Measurements from ENCODE around the gene IMMP2L. TPM values are rescaled to one million over a fixed set of nuclear protein-coding genes. Genes with fewer than 3 reads are reported as not detected.
A peak's percentile ranks its signal among the peaks of the same experiment; 100 is the strongest.

Gene IMMP2L
- total and polyA plus RNA-seq, 4 experiments from 2014 or later, result 23.5 to 32.2 (median 29.5) TPM

DNA sequence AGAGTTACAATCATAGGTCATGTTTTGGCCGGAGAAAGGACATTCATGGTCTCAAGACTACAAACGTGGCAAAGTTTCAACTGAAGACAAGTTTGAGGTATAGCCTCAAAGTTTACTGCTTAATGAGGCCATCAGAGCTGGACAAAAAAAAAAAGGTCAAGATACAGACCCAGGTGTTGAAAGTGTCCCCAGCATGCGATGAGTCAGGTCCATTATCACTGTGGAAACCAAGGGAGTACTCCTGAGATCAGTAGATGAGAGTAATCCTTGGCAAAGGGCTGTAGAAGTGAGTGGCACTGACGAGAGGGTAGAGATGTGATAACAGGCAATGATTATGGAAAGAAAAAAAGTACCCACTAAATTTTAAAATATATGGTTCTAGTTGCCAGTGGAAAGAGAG, 551.5 kb downstream of the IMMP2L start:
- H3K27me3 ChIP-seq (ENCODE audit: insufficient read depth, low read length), result no peaks in the 10 kb centered on the region
- Mint-ChIP-seq H3K9me3 (no peaks in the 10 kb centered on the region), H3K4me1 (peaks cover 34 to 56% (median 47%) of the 10 kb centered on the region in 4 donors)

DNA sequence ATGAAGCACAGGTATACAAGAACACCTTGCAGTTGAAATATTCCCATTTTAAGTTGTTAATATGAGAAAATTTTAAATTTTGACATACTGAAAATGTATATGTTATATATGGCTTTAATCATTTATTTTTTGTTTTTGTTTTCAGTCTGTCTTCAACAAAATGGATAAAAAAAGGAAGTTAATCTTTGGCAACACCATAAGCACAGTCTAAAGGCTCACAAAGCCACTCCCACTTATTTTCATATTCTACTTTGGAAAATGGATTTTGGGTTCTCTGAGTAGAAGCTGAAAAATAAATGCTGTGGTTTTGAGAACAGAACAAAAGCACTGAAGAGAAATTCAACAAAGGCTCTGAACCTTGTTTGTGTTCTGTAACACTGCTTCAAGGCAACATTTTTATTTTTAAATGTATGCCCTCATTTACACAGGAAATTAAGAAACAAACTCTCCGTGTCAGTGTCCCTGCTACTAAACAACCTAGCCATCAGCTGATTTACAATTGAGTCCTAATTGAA, 552.7 kb downstream of the IMMP2L start:
- H3K4me3 ChIP-seq (ENCODE audit: low read length in 2 of 2), result no peak overlapping the region
- H3K4me1 Mint-ChIP-seq, result peaks cover 27 to 47% (median 38%) of the 10 kb centered on the region in 4 donors
- DNase-seq, result no peak
- intact Hi-C loops (cut with micrococcal nuclease), result loop anchor here (5.0 kb wide), 1 partner anchor 32 kb away; no protein-coding TSS in a partner anchor
- H3K27ac ChIP-seq (ENCODE audit: low read depth, low read length), result no peak overlapping the region
- no peaks in the 10 kb centered on the region for H3K27me3 Mint-ChIP-seq
- H3K27ac Mint-ChIP-seq, result peak overlapping the region; percentile 24 to 81 (median 55)
- no peaks in the 10 kb centered on the region for H3K27me3 ChIP-seq (ENCODE audit: insufficient read depth, low read length)
- peaks cover 59% of the 10 kb centered on the region for H3K4me1 ChIP-seq (ENCODE audit: insufficient read depth, low read length)
- no peaks in the 10 kb centered on the region for H3K36me3 Mint-ChIP-seq
- CTCF ChIA-PET (ENCODE audit: partially characterized antibody), result interaction anchor here (1.5 kb wide), 1 partner anchor 14 kb away, joined by 3 read pairs; no protein-coding TSS in a partner anchor
- no peaks in the 10 kb centered on the region for H3K9me3 Mint-ChIP-seq
- no peaks in the 10 kb centered on the region for H3K36me3 ChIP-seq (ENCODE audit: insufficient read depth, low read length)
- H3K9me3 ChIP-seq (ENCODE audit: control insufficient read depth in 1 of 2, low read length in 2 of 2), result no peaks in the 10 kb centered on the region
- H3K4me3 Mint-ChIP-seq, result peak overlapping the region in 7 of 8 donors; percentile 8 to 69 (median 61)
- POLR2A ChIA-PET (ENCODE audit: partially characterized antibody), result interaction anchor here (0.6 to 1.5 kb wide), 2 partner anchors 74 to 174 kb away, joined by 3 to 5 read pairs; no protein-coding TSS in a partner anchor

More for the DNA sequence above, 551.5 kb downstream of the IMMP2L start:
- H3K4me3 ChIP-seq (ENCODE audit: low read length in 2 of 2), result no peak overlapping the region
- no peaks in the 10 kb centered on the region for H3K36me3 ChIP-seq (ENCODE audit: insufficient read depth, low read length)
- no peaks in the 10 kb centered on the region for H3K9me3 ChIP-seq (ENCODE audit: control insufficient read depth in 1 of 2, low read length in 2 of 2)
- intact Hi-C loops (cut with micrococcal nuclease), result loop anchor here (5.0 kb wide), 1 partner anchor 33 kb away; no protein-coding TSS in a partner anchor
- Mint-ChIP-seq H3K27ac (peak overlapping the region; percentile 24 to 87 (median 67)), H3K27me3 (no peaks in the 10 kb centered on the region), H3K4me3 (peak overlapping the region in 6 of 8 donors; percentile 7 to 76 (median 38)), H3K36me3 (no peaks in the 10 kb centered on the region)
- POLR2A ChIA-PET (ENCODE audit: partially characterized antibody), result interaction anchor here (0.8 to 2.5 kb wide), 5 partner anchors 14 to 72 kb away, joined by 3 to 11 read pairs (median 6); no protein-coding TSS in a partner anchor
- no peak overlapping the region for H3K27ac ChIP-seq (ENCODE audit: low read depth, low read length)
- no peak for DNase-seq
- CTCF ChIA-PET (ENCODE audit: partially characterized antibody), result interaction anchor here (1.5 kb wide), 1 partner anchor 13 kb away, joined by 3 read pairs; no protein-coding TSS in a partner anchor
- peaks cover 62% of the 10 kb centered on the region for H3K4me1 ChIP-seq (ENCODE audit: insufficient read depth, low read length)

DNA sequence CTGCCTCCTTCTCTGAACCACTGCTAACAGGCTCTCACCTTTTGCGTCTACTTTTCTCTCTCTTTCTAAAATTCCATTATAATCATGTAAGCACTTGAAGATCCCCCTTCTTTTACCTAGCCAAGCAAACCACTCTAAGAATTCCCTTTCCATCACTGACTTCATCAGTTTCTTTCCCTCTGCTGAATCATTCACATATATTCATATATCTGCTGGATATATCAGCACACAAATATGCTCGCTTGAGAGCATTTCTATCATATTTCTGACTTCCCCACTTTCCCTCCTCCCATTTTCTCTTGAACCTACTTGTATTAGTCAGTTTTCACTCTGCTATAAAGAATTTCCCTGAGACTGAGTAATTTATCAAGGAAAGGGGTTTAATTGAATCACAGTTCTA, 555.6 kb downstream of the IMMP2L start:
- H3K27me3 Mint-ChIP-seq, result no peaks in the 10 kb centered on the region
- Histone ChIP-seq H3K4me1 (ENCODE audit: insufficient read depth, low read length) (peaks cover 32% of the 10 kb centered on the region), H3K27me3 (ENCODE audit: insufficient read depth, low read length) (no peaks in the 10 kb centered on the region), H3K4me3 (ENCODE audit: low read length in 2 of 2) (no peak overlapping the region), H3K9me3 (ENCODE audit: control insufficient read depth in 1 of 2, low read length in 2 of 2) (no peaks in the 10 kb centered on the region), H3K27ac (ENCODE audit: low read depth, low read length) (no peak overlapping the region), H3K36me3 (ENCODE audit: insufficient read depth, low read length) (no peaks in the 10 kb centered on the region)
- H3K4me1 Mint-ChIP-seq, result peaks cover 15 to 26% (median 19%) of the 10 kb centered on the region in 4 donors
- no peaks in the 10 kb centered on the region for H3K36me3 Mint-ChIP-seq
- POLR2A ChIA-PET (ENCODE audit: partially characterized antibody), result no interaction called here
- no peaks in the 10 kb centered on the region for H3K9me3 Mint-ChIP-seq
- intact Hi-C loops (cut with micrococcal nuclease), result no loop called here
- no peak overlapping the region for H3K4me3 Mint-ChIP-seq
- CTCF ChIA-PET (ENCODE audit: partially characterized antibody), result no interaction called here
- H3K27ac Mint-ChIP-seq, result no peak overlapping the region
- DNase-seq, result no peak

DNA sequence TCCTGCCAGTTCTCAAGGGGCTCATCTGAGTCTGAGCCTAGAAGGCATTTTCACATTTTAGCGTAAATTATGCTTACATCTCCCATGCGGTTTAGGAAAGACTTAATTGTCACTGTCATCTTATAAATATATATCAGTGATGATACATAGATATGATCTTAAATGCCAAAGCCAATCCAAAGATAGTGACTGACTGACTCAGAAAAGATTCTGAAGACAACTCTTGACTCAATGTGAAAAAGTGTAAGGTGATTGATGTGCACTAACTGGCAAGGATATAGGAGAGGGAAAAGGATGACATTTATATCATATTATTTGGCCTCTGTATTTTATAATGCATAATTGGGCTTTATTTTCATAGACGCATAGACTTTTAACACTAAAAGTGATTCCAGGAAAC, 556.3 kb downstream of the IMMP2L start:
- Histone ChIP-seq H3K9me3 (ENCODE audit: control insufficient read depth in 1 of 2, low read length in 2 of 2) (no peaks in the 10 kb centered on the region), H3K4me3 (ENCODE audit: low read length in 2 of 2) (no peak overlapping the region), H3K36me3 (ENCODE audit: insufficient read depth, low read length) (no peaks in the 10 kb centered on the region), H3K4me1 (ENCODE audit: insufficient read depth, low read length) (peaks cover 25% of the 10 kb centered on the region), H3K27ac (ENCODE audit: low read depth, low read length) (no peak overlapping the region), H3K27me3 (ENCODE audit: insufficient read depth, low read length) (no peaks in the 10 kb centered on the region)
- ChIA-PET CTCF (ENCODE audit: partially characterized antibody) (no interaction called here), POLR2A (ENCODE audit: partially characterized antibody) (no interaction called here)
- Mint-ChIP-seq H3K27me3 (no peaks in the 10 kb centered on the region), H3K4me1 (peaks cover 11 to 20% (median 13%) of the 10 kb centered on the region in 4 donors), H3K36me3 (no peaks in the 10 kb centered on the region), H3K4me3 (no peak overlapping the region), H3K9me3 (no peaks in the 10 kb centered on the region), H3K27ac (no peak overlapping the region)
- no peak for DNase-seq
- intact Hi-C loops (cut with micrococcal nuclease), result no loop called here

DNA sequence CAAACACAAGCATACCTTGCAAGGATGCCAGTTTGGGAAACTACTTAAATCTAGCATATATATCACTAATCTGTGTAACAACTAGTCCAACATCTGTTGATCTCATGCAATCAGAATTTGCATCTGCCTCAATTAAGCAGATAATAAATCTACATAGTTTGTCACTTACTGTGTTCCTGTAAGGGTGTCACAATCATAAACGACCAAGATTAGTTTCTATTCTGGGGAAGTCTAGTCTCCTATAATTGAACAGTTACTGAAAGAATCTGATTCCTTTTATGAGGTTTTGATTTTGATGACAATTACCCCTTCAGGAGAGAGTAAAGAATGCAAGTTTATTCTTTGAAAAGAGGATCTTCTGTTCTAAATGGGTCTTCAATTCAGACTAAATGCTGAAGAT, 556.8 kb downstream of the IMMP2L start:
- Mint-ChIP-seq H3K4me1 (peaks cover 5 to 14% (median 8%) of the 10 kb centered on the region in 4 donors), H3K9me3 (no peaks in the 10 kb centered on the region), H3K27me3 (no peaks in the 10 kb centered on the region), H3K4me3 (no peak overlapping the region), H3K36me3 (no peaks in the 10 kb centered on the region), H3K27ac (no peak overlapping the region)
- ChIA-PET POLR2A (ENCODE audit: partially characterized antibody) (no interaction called here), CTCF (ENCODE audit: partially characterized antibody) (interaction anchor here (0.5 to 1.2 kb wide), 2 partner anchors 9 to 66 kb away, joined by 3 read pairs; no protein-coding TSS in a partner anchor)
- intact Hi-C loops (cut with micrococcal nuclease), result no loop called here
- DNase-seq, result no peak
- Histone ChIP-seq H3K36me3 (ENCODE audit: insufficient read depth, low read length) (no peaks in the 10 kb centered on the region), H3K27me3 (ENCODE audit: insufficient read depth, low read length) (no peaks in the 10 kb centered on the region), H3K9me3 (ENCODE audit: control insufficient read depth in 1 of 2, low read length in 2 of 2) (no peaks in the 10 kb centered on the region), H3K4me1 (ENCODE audit: insufficient read depth, low read length) (peaks cover 19% of the 10 kb centered on the region), H3K27ac (ENCODE audit: low read depth, low read length) (no peak overlapping the region), H3K4me3 (ENCODE audit: low read length in 2 of 2) (no peak overlapping the region)

DNA sequence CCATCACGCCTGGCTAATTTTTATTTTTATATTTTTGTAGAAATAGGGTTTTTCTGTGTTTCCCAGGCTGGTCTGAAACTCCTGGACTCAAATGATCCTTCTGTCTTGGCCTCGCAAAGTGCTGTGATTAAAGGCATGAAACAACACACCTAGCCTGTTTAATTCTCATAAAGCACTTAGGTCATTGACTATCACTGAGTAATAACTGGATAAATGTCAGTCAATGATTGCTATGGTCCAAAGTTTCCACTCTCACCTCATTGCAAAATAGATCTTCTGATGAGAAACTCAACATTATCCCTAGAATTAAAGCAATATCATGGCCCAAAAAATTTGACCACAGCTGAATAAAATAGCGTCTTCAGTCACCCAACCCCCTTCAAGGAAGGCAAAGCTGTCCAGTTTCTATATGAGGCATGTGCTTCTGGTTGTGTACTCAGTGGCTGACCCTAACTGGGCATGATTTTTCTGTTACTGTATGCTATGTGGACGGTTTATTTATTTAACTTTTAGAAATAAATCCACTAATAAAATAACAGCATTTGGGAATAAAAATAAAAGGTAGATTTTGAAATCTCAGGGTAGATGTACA, 557.9 kb downstream of the IMMP2L start:
- Histone ChIP-seq H3K4me1 (ENCODE audit: insufficient read depth, low read length) (peaks cover 9% of the 10 kb centered on the region), H3K9me3 (ENCODE audit: control insufficient read depth in 1 of 2, low read length in 2 of 2) (no peaks in the 10 kb centered on the region), H3K27ac (ENCODE audit: low read depth, low read length) (no peak overlapping the region), H3K36me3 (ENCODE audit: insufficient read depth, low read length) (no peaks in the 10 kb centered on the region), H3K27me3 (ENCODE audit: insufficient read depth, low read length) (no peaks in the 10 kb centered on the region), H3K4me3 (ENCODE audit: low read length in 2 of 2) (no peak overlapping the region)
- DNase-seq, result no peak
- intact Hi-C loops (cut with micrococcal nuclease), result no loop called here
- Mint-ChIP-seq H3K4me1 (peaks cover 0 to 5% (median under 1%) of the 10 kb centered on the region in 4 donors), H3K4me3 (no peak overlapping the region), H3K27me3 (no peaks in the 10 kb centered on the region), H3K9me3 (no peaks in the 10 kb centered on the region), H3K27ac (no peak overlapping the region), H3K36me3 (no peaks in the 10 kb centered on the region)
- CTCF ChIA-PET (ENCODE audit: partially characterized antibody), result interaction anchor here (1.2 kb wide), 1 partner anchor 8 kb away, joined by 3 read pairs; no protein-coding TSS in a partner anchor
- POLR2A ChIA-PET (ENCODE audit: partially characterized antibody), result no interaction called here

DNA sequence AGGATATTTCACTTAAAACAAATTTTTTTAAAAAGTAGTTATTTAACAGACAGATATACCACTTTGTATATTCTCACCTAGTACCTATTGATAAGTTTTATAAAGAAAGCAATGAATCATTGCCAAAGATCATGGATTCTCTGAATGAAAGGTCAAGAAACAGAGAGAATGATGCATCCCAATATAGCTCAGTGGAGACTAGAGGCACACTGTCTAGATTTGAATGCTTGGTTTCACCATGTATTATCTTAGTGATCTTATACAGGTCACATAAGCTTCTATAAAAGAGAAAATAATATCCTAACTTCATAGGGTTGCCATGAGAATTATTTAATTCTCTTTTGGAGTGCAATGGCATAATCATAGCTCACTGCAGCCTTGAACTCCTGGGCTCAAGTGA, 558.4 kb downstream of the IMMP2L start:
- Histone ChIP-seq H3K27me3 (ENCODE audit: insufficient read depth, low read length) (no peaks in the 10 kb centered on the region), H3K36me3 (ENCODE audit: insufficient read depth, low read length) (no peaks in the 10 kb centered on the region), H3K4me3 (ENCODE audit: low read length in 2 of 2) (no peak overlapping the region), H3K4me1 (ENCODE audit: insufficient read depth, low read length) (peaks cover 4% of the 10 kb centered on the region), H3K27ac (ENCODE audit: low read depth, low read length) (no peak overlapping the region), H3K9me3 (ENCODE audit: control insufficient read depth in 1 of 2, low read length in 2 of 2) (no peaks in the 10 kb centered on the region)
- DNase-seq, result no peak
- POLR2A ChIA-PET (ENCODE audit: partially characterized antibody), result no interaction called here
- CTCF ChIA-PET (ENCODE audit: partially characterized antibody), result no interaction called here
- Mint-ChIP-seq H3K9me3 (no peaks in the 10 kb centered on the region), H3K27me3 (no peaks in the 10 kb centered on the region), H3K4me1 (peaks cover 0 to 1% (median under 1%) of the 10 kb centered on the region in 4 donors), H3K27ac (no peak overlapping the region), H3K36me3 (no peaks in the 10 kb centered on the region), H3K4me3 (no peak overlapping the region)
- intact Hi-C loops (cut with micrococcal nuclease), result no loop called here
